GM18526 (cell line): Measurements from ENCODE around the gene DOCK1.

Experiments used
- POLR2A ChIP-seq: IDR thresholded peaks from 3 replicates; pipeline ENCODE4 v1.6.1; 2011; ENCODE audit not compliant: insufficient read length; ENCODE audit errors: extremely low read depth

Gene DOCK1

DNA sequence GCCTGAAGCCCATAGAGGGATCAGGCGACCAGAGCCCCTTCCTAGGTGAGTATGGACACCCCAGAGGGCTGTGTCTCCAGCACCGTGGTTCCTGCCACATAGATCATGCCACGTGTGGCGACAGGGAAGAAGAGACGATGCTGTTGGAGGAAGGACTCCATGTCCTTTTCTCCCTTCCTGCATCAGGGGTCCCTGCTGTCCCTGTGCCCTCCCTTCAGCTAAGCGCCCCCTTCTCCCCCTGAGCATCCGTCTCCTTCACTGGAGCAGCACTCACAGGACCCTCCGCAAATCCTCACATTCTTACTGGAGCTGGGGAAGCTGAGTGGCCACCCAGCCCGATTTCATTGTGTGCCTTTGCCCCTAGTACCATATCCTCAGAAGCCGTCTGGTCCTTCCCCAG is 558.3 kb downstream of the DOCK1 start:
- TF ChIP-seq POLR2A = no peak

DNA sequence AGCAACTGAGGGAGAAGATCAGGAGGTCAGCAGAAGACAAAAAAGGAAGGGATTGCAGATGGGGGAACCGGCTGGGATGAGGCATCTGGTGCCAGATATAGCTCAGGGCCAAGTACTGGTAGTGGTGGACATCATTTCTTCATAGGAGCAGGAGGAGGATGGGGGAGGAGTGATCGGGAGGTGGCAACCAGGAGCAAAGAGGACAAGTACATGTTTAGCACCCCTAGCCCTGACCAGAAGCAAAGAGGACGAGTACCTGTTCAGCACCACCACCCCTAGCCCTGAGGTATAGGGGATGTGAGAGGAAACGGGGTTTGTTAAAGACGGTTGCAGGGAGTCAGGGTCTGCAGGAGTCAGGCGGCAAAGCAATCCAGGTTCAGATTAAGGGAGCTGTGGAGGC is 559.3 kb downstream of the DOCK1 start:
- TF ChIP-seq POLR2A = no peak

DNA sequence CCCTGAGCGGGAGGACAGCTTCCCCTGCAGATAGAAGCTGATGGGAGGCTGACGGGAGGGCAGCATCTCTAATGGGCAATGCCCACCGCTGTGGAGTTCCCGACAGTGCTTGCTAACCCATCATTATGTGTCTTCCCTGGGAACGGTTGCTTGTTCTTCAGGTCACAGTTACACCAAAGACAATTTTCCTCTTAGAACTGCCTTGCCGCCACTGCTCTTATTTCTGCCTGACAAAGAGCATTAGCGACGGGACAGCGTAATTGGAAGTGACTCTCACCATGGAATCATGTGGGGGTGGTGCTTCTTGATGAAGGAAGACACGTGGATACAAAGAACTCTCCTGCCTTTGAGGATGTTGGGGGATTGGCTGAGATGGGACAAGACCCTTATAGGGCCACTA is 562.6 kb downstream of the DOCK1 start:
- TF ChIP-seq POLR2A = no peak

DNA sequence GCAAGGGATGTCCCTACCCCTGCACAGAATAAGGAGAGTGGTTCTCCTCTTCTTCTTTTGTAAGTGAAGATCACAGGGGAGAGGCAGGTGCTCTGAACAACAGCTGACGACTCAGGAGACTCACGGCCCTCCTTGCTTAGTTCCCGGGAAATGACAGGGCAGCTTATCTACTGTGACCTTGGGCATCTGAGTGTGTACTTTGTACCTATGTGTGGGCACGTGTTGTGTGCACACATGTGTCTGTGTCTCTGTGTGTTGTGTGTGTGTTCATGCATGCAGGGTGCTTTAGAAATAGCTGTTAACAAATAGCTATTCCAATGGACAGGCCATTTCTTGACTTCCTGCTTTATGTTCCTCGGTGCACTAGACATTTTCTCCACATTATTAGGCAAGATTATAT is 563.4 kb downstream of the DOCK1 start:
- no peak for TF ChIP-seq POLR2A

DNA sequence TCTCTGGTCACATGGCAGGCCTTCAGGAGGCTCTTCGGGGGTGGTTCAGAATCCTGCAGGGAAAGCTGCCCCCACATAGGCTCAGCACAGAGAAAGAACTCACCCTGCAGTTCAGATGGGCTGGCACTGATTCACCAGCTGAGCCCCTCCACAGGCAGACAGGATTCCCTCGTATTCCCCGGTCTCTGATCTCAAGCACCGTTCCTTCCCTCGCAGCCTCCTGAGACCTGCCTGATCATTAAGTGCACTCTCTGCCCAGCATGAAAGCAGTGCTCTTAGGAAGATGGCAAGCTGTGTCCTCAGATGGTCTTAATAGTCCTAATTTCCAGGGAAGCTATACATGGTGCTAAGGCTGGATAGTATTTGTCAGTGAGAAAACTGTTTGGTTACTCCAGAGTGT is 565.7 kb downstream of the DOCK1 start:
- no peak for TF ChIP-seq POLR2A

GRCh38 chr10:127472976-127473375 is 567.7 kb downstream of the DOCK1 start:
- no peak for TF ChIP-seq POLR2A

- no peak for TF ChIP-seq POLR2A
These were observed 569.3 kb downstream of the DOCK1 start for GRCh38 chr10:127474501-127474900.

DNA sequence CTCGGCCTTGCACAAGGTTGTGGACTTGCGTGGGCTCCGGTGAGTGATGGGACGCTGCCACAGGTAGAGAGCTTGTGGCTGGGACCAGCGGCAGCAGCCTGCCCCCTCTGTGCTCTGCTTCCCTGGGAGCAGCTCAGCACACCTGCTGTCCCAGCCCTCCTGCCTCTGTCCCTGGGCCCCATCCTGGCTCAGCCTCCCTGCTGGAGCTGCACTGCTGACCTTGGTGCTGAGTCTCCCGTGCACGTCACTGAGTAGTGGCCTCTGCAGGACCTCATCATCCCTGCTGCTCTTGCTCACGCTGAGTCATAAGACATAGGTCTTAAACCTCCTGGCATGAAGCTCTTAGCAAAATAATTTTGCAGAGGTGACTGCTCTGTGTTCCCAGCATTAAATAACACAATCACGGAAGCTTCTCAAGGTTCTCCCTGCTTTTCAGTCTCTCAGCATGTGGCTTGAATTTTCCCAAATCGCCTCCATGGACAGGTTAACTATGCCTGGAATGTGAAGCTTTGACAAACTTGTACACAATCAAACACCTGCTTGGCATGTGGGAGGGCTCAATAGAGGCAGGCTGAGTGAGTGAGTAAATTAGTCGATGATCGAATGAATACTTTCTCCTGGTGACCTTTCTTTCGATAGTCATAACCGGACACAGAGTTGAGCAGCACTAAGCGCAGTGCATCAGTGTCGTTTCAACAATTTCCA is 580.1 kb downstream of the DOCK1 start:
- TF ChIP-seq POLR2A = no peak

GRCh38 chr10:127486355-127486754 is 581.1 kb downstream of the DOCK1 start:
- TF ChIP-seq POLR2A = no peak

- TF ChIP-seq POLR2A = no peak
These were observed 587.5 kb downstream of the DOCK1 start for GRCh38 chr10:127492607-127493250.

DNA sequence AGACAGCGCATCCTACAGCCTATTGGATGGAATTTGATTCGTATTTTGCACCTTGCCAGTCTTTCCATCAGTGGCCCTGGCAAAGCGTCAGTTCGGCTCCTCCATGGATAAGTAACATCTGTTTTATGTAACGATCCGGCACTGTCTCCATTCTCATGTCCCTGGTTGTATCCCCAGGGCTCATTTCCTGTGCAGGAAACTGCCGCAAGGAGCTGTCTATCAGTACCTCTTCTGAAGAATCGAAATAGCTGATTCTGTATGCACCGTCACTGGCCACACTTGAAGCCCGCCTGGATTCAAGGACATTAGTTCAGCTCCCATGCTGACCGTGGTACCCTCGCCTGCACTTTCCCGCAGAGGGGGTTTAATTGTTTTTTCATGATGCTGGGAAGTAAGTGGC is 590.8 kb downstream of the DOCK1 start:
- no peak for TF ChIP-seq POLR2A

- TF ChIP-seq POLR2A = no peak
These were observed 592.5 kb downstream of the DOCK1 start for GRCh38 chr10:127497685-127498084.

DNA sequence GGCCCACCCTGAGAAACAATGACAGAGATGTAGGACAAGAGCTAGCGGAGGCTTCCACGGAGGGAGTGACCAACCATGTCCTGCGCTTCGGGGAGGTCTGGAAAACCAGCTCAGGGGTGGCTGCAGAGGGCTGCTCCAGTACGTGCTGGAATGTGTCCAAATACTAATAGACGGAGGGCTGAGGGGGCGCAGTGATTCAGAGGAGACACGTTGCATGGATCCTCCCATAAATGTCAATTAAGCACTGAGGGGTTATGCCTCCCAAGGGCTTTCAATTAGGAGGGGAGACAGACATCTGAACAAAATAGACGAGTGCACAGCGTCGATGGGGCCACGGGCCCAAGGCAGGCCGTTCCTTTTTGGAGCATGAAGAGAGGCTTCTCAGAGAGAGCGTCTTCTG is 592.9 kb downstream of the DOCK1 start:
- TF ChIP-seq POLR2A = no peak

GRCh38 chr10:127500127-127500526 is 594.9 kb downstream of the DOCK1 start:
- no peak for TF ChIP-seq POLR2A
